GM18502 (cell line): Measurements from ENCODE around the gene DHPS.
"Not testable (repeated sequence)": the region's sequence is repeated elsewhere in the genome, so short reads cannot be mapped to it uniquely, and the experiment has no call there.

ENCODE experiments used
- ATAC-seq: cut with Tn5 transposase; IDR thresholded peaks from one replicate; pipeline ENCODE4 v1.9.1; 2021; ENCODE audit warnings: mild to moderate bottlenecking; ENCODE audit not compliant: unreplicated experiment, poor library complexity

Gene DHPS

GRCh38 chr19:12681074-12681987 is at the start of gene DHPS:
Gene DHPS (minus strand): TSS chr19:12681880. CDS start chr19:12681766, 114 bp downstream.
- ATAC-seq = peak; percentile 75

- no peak for ATAC-seq
Measured at GRCh38 chr19:12731337-12731736, 49.7 kb upstream of the DHPS start.

GRCh38 chr19:12730064-12730463 is 48.4 kb upstream of the DHPS start:
- no peak for ATAC-seq

GRCh38 chr19:12727745-12728433 is 46.2 kb upstream of the DHPS start:
- ATAC-seq = no peak

- ATAC-seq = no peak
Measured at GRCh38 chr19:12726988-12727316, 45.3 kb upstream of the DHPS start.

GRCh38 chr19:12725612-12726011 is 43.9 kb upstream of the DHPS start:
- ATAC-seq = not testable (repeated sequence)

GRCh38 chr19:12723641-12724426 is 42.2 kb upstream of the DHPS start, which contains the start of gene TNPO2:
Gene TNPO2 (minus strand): TSS chr19:12723932. CDS start chr19:12720977, 2,955 bp downstream.
- ATAC-seq = no peak

- ATAC-seq = no peak
Measured at GRCh38 chr19:12723381-12723640, 41.6 kb upstream of the DHPS start.

- ATAC-seq = peak; percentile 80
Measured at GRCh38 chr19:12722566-12723380, 41.1 kb upstream of the DHPS start.

- peak; percentile 31 for ATAC-seq
Measured at GRCh38 chr19:12721656-12722565, 40.2 kb upstream of the DHPS start.

GRCh38 chr19:12720851-12721655 is 39.4 kb upstream of the DHPS start:
- ATAC-seq = no peak

- no peak for ATAC-seq
Measured at GRCh38 chr19:12720296-12720695, 38.6 kb upstream of the DHPS start.

- ATAC-seq = no peak
Measured at GRCh38 chr19:12715929-12716328, 34.2 kb upstream of the DHPS start.

GRCh38 chr19:12715102-12715501 is 33.4 kb upstream of the DHPS start:
- no peak for ATAC-seq

- ATAC-seq = not testable (repeated sequence)
Measured at GRCh38 chr19:12713304-12713703, 31.6 kb upstream of the DHPS start.

- not testable (repeated sequence) for ATAC-seq
Measured at GRCh38 chr19:12712077-12712476, 30.4 kb upstream of the DHPS start.

GRCh38 chr19:12711187-12711586 is 29.5 kb upstream of the DHPS start:
- no peak for ATAC-seq

- no peak for ATAC-seq
Measured at GRCh38 chr19:12708641-12709040, 27.0 kb upstream of the DHPS start.
